ENCODE data around the gene GSTCD.
"Not testable (repeated sequence)": the region's sequence is repeated elsewhere in the genome, so short reads cannot be mapped to it uniquely, and the experiment has no call there.

GSTCD gene

DNA sequence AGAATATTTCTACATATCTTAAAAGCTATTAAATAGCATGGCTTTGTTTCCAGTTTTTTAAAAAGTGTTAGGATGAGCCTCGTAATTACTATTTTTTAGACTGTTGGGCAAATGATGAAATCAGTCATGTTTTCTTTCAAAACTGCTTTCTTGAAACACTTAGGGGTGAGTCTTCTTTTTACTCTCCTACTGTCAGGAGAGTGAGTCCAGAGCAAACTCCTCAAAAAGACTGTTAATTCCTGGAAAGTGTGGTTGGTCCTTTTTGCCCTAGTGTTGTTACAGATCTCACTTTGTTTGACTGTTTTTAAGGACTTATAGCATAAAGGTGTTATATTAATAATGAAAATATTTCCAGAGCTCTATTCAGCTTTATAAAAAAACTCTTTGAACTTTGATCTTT, 6.3 kb downstream of the GSTCD start:
- Histone ChIP-seq H3K9me3 (ENCODE audit: control insufficient read depth, low read length) (no peaks in the 10 kb centered on the region), H3K4me3 (ENCODE audit: extremely low read depth, insufficient read depth, low read length, poor library complexity, severe bottlenecking) (no peak overlapping the region), H3K4me1 (ENCODE audit: control insufficient read depth, insufficient read depth, low read length, poor library complexity, severe bottlenecking) (peaks cover 3% of the 10 kb centered on the region), H3K27ac (ENCODE audit: low read depth, low read length, severe bottlenecking) (no peak overlapping the region), H3K36me3 (ENCODE audit: control insufficient read depth, insufficient read depth, low read length) (peaks cover 16% of the 10 kb centered on the region)
- no CpG with 5 or more reads among the region's 1 CpG for WGBS, 2 experiments (ENCODE audit: insufficient coverage in 2 of 2)

DNA sequence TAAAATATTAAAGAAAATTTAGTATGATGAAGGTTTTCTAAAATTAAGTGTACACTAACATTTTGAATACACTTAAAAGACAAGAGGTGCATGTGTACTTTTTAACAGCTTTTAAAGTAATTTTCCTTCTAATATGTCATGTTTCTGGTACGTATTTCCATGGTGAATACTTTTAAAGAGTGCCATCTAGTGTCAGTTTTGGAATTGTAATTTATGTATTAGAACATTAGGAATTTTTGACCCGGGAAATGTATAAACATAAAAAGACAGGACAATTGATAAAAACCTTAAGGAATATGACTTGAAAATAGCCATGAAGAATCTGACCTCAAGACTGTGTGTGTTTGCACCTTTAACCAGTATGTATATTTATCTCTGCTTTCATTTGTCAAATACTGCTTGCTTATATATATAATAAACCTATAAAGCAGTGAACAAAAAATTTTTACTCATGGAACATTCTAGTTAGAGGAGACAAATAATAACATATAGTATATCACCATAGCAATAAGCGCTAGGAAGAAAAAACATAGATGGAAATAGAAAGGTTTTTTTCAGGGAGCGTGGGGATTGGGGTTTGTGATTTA, 7.2 kb downstream of the GSTCD start:
- H3K4me1 ChIP-seq (ENCODE audit: control insufficient read depth, insufficient read depth, low read length, poor library complexity, severe bottlenecking) = no peaks in the 10 kb centered on the region
- H3K27ac ChIP-seq (ENCODE audit: low read depth, low read length, severe bottlenecking) = no peak overlapping the region
- H3K9me3 ChIP-seq (ENCODE audit: control insufficient read depth, low read length) = no peaks in the 10 kb centered on the region
- H3K36me3 ChIP-seq (ENCODE audit: control insufficient read depth, insufficient read depth, low read length) = peaks cover 25% of the 10 kb centered on the region
- WGBS, 2 experiments (ENCODE audit: insufficient coverage in 2 of 2) = 94% methylated on average over 1 to 2 of the region's 4 CpGs
- H3K4me3 ChIP-seq (ENCODE audit: extremely low read depth, insufficient read depth, low read length, poor library complexity, severe bottlenecking) = no peak overlapping the region

DNA sequence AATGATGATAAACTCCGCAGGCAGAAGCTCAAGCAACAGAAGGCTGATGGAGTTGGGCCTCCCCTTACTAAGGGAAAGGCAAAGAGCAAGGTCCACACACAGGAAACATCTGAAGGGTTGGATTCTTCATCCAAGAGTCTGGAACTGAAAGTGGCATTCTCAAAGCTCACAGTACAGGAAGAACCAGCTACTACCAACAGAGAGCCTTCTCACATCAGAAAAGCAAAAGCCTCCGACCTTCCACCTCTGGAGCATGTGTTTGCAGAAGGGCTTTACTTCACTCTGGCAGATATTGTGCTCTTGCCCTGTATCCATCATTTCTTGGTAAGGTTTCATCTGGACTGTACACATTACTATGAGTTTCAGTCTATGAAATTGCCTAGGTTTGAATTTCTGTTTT, 10.6 kb downstream of the GSTCD start:
- 60 to 100% methylated on average over 1 of the region's 2 CpGs for WGBS, 2 experiments (ENCODE audit: insufficient coverage in 2 of 2)
- no peak overlapping the region for H3K27ac ChIP-seq (ENCODE audit: low read depth, low read length, severe bottlenecking)
- H3K36me3 ChIP-seq (ENCODE audit: control insufficient read depth, insufficient read depth, low read length) = peaks cover 30% of the 10 kb centered on the region
- no peaks in the 10 kb centered on the region for H3K9me3 ChIP-seq (ENCODE audit: control insufficient read depth, low read length)
- H3K4me3 ChIP-seq (ENCODE audit: extremely low read depth, insufficient read depth, low read length, poor library complexity, severe bottlenecking) = no peak overlapping the region
- H3K4me1 ChIP-seq (ENCODE audit: control insufficient read depth, insufficient read depth, low read length, poor library complexity, severe bottlenecking) = no peaks in the 10 kb centered on the region

DNA sequence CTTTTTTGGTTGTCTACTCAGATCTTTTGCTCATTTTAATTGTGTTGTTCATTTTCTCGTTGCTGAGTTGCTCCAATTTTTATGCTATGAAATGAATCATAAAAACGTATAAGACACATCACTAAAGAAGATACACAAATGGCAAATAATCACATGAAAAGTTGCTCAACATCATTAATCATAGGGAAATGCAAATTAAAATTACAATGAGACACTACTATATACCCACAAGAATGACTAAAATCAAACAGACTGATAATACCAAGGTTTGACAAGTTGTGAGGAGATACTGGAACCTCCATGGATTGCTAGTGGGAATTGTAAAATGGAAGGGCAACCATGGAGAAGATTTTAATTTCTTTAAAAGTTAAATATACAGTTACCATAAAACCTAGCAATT, 17.0 kb downstream of the GSTCD start:
- peaks cover 30% of the 10 kb centered on the region for H3K36me3 ChIP-seq (ENCODE audit: control insufficient read depth, insufficient read depth, low read length)
- no peak overlapping the region for H3K27ac ChIP-seq (ENCODE audit: low read depth, low read length, severe bottlenecking)
- no peaks in the 10 kb centered on the region for H3K9me3 ChIP-seq (ENCODE audit: control insufficient read depth, low read length)
- H3K4me3 ChIP-seq (ENCODE audit: extremely low read depth, insufficient read depth, low read length, poor library complexity, severe bottlenecking) = no peak overlapping the region
- no peaks in the 10 kb centered on the region for H3K4me1 ChIP-seq (ENCODE audit: control insufficient read depth, insufficient read depth, low read length, poor library complexity, severe bottlenecking)
- no CpG with 5 or more reads among the region's 2 CpGs for whole genome bisulfite sequencing, 2 experiments (ENCODE audit: insufficient coverage in 2 of 2)

DNA sequence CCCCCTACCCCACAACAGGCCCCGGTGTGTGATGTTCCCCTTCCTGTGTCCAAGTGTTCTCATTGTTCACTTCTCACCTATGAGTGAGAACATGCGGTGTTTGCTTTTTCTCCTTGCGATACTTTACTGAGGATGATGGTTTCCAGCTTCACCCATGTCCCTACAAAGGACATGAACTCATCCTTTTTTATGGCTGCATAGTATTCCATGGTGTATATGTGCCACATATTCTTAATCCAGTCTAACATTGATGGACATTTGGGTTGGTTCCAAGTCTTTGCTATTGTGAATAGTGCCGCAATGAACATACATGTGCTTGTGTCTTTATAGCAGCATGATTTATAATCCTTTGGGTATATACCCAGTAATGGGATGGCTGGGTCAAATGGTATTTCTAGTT, 21.3 kb downstream of the GSTCD start:
- H3K27ac ChIP-seq (ENCODE audit: low read depth, low read length, severe bottlenecking); H3K4me1 ChIP-seq (ENCODE audit: control insufficient read depth, insufficient read depth, low read length, poor library complexity, severe bottlenecking); H3K4me3 ChIP-seq (ENCODE audit: extremely low read depth, insufficient read depth, low read length, poor library complexity, severe bottlenecking); H3K9me3 ChIP-seq (ENCODE audit: control insufficient read depth, low read length): not testable (repeated sequence)
- peaks cover 32% of the 10 kb centered on the region for H3K36me3 ChIP-seq (ENCODE audit: control insufficient read depth, insufficient read depth, low read length)
- WGBS, 2 experiments (ENCODE audit: insufficient coverage in 2 of 2) = 93 to 100% methylated on average over 2 to 3 of the region's 4 CpGs

DNA sequence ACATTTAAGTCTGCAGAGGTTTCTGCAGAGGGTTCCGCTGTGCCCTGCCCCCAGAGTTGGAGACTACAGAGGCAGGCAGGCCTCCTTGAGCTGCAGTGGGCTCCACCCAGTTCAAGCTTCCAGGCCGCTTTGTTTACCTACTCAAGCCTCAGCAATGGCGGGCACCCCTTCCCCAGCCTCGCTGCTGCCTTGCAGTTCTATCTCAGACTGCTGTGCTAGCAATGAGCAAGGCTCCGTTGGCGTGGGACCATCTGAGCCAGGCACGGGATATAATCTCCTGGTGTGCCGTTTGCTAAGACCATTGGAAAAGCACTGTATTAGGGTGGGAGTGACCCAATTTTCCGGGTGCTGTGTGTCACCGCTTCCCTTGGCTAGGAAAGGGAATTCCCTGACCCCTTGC, 26.6 kb downstream of the GSTCD start:
- Histone ChIP-seq H3K9me3 (ENCODE audit: control insufficient read depth, low read length) (peaks cover 17% of the 10 kb centered on the region), H3K36me3 (ENCODE audit: control insufficient read depth, insufficient read depth, low read length) (peaks cover 26% of the 10 kb centered on the region)
- not testable (repeated sequence) for H3K4me3 ChIP-seq (ENCODE audit: extremely low read depth, insufficient read depth, low read length, poor library complexity, severe bottlenecking); H3K4me1 ChIP-seq (ENCODE audit: control insufficient read depth, insufficient read depth, low read length, poor library complexity, severe bottlenecking); H3K27ac ChIP-seq (ENCODE audit: low read depth, low read length, severe bottlenecking)
- 89 to 92% methylated on average over 6 to 10 of the region's 10 CpGs for WGBS, 2 experiments (ENCODE audit: insufficient coverage in 2 of 2)

DNA sequence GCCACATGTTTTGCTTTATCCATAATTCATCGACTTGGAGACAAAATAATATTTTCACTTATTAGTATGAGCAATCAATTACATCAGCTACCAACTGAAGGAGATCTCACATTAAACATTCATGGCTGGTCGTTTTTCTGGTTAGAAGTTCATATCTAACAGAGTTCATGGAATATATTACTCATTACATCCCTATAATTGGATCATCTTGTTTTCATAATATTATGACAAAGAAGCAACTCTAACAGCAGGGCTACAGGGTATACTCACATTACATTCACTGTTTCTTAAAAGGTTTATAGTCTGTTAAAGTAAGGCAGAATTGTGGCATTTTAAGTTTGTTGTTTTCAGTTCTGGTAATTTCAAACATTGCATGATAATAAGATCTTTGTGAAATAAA, 33.0 kb downstream of the GSTCD start:
- WGBS, 2 experiments (ENCODE audit: insufficient coverage in 2 of 2) = no CpG with 5 or more reads among the region's 2 CpGs
- H3K36me3 ChIP-seq (ENCODE audit: control insufficient read depth, insufficient read depth, low read length) = peaks cover 9% of the 10 kb centered on the region
- no peak overlapping the region for H3K27ac ChIP-seq (ENCODE audit: low read depth, low read length, severe bottlenecking)
- peaks cover 9% of the 10 kb centered on the region for H3K9me3 ChIP-seq (ENCODE audit: control insufficient read depth, low read length)
- no peak overlapping the region for H3K4me3 ChIP-seq (ENCODE audit: extremely low read depth, insufficient read depth, low read length, poor library complexity, severe bottlenecking)
- no peaks in the 10 kb centered on the region for H3K4me1 ChIP-seq (ENCODE audit: control insufficient read depth, insufficient read depth, low read length, poor library complexity, severe bottlenecking)

DNA sequence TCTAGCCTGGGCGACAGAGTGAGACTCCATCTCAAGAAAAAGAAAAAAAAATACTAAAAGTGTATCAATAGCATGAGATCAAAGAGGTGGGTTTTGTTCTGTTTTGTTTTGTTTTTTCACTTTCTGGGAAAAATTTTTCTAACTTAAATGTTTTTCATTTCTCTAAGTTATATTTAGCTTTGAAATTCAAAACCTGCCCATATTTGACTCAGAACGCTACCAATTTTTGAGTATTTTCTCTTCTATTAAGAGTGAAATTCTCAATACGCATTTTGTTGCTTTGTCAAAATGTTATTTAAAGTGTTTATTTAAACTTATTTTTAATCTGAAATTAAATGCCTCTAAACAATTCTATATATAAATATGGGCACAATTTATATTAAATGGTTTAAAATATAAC, 39.6 kb downstream of the GSTCD start:
- Histone ChIP-seq H3K9me3 (ENCODE audit: control insufficient read depth, low read length) (no peaks in the 10 kb centered on the region), H3K27ac (ENCODE audit: low read depth, low read length, severe bottlenecking) (no peak overlapping the region), H3K4me3 (ENCODE audit: extremely low read depth, insufficient read depth, low read length, poor library complexity, severe bottlenecking) (no peak overlapping the region), H3K36me3 (ENCODE audit: control insufficient read depth, insufficient read depth, low read length) (no peaks in the 10 kb centered on the region), H3K4me1 (ENCODE audit: control insufficient read depth, insufficient read depth, low read length, poor library complexity, severe bottlenecking) (no peaks in the 10 kb centered on the region)
- WGBS, 2 experiments (ENCODE audit: insufficient coverage in 2 of 2) = no CpG with 5 or more reads among the region's 3 CpGs

DNA sequence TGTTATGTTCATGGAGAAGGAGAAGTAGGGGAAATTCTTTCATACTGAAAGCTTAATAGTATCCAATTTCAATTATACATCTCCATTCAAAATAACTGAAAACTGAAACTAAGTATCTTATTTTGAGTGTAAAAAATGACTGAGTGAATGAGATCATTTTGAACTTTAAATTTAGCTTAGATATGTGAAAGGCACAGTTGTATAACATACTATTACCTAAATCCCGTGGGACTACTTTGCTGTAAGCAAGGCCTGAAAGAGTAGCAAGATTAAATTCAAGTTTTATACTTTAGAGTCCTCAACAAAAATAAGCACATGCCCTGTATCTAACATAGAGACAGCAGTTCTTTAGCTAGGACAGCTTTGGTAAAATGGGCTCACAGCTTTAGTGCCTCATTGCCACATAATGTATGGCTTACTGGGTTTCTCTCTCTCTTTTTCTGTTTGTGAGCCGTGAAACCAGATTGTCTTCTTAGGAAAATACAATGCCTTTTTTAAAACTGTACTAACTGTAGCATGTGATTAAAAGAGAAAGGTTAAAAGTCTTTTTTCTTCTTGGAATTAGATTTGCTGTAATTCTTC, 43.2 kb downstream of the GSTCD start:
- no peaks in the 10 kb centered on the region for H3K9me3 ChIP-seq (ENCODE audit: control insufficient read depth, low read length)
- no peak overlapping the region for H3K27ac ChIP-seq (ENCODE audit: low read depth, low read length, severe bottlenecking)
- 100% methylated on average over 1 of the region's 2 CpGs; no CpG with 5 or more reads in 1 of the 2 experiments for WGBS, 2 experiments (ENCODE audit: insufficient coverage in 2 of 2)
- H3K4me3 ChIP-seq (ENCODE audit: extremely low read depth, insufficient read depth, low read length, poor library complexity, severe bottlenecking) = no peak overlapping the region
- H3K4me1 ChIP-seq (ENCODE audit: control insufficient read depth, insufficient read depth, low read length, poor library complexity, severe bottlenecking) = no peaks in the 10 kb centered on the region
- H3K36me3 ChIP-seq (ENCODE audit: control insufficient read depth, insufficient read depth, low read length) = no peaks in the 10 kb centered on the region

DNA sequence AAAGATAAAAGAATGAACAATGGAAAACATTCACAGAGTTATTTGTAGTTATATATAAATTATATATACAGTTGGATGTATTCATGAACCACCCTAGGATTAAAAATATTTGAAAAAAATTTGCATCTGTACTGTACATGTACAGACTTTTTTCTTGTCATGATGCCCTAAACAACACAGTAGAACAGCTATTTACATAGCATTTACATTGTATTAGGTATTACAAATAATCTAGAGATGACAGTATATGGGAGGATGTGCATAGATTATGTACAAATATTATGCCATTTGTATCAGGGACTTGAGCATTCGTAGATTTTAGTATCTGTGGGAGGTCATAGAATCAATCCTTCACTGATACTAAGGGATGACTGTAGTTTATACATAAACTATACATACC, 44.8 kb downstream of the GSTCD start:
- Histone ChIP-seq H3K4me3 (ENCODE audit: extremely low read depth, insufficient read depth, low read length, poor library complexity, severe bottlenecking) (no peak overlapping the region), H3K27ac (ENCODE audit: low read depth, low read length, severe bottlenecking) (no peak overlapping the region), H3K9me3 (ENCODE audit: control insufficient read depth, low read length) (no peaks in the 10 kb centered on the region), H3K4me1 (ENCODE audit: control insufficient read depth, insufficient read depth, low read length, poor library complexity, severe bottlenecking) (no peaks in the 10 kb centered on the region), H3K36me3 (ENCODE audit: control insufficient read depth, insufficient read depth, low read length) (no peaks in the 10 kb centered on the region)
- no CpG with 5 or more reads among the region's 1 CpG for WGBS, 2 experiments (ENCODE audit: insufficient coverage in 2 of 2)

DNA sequence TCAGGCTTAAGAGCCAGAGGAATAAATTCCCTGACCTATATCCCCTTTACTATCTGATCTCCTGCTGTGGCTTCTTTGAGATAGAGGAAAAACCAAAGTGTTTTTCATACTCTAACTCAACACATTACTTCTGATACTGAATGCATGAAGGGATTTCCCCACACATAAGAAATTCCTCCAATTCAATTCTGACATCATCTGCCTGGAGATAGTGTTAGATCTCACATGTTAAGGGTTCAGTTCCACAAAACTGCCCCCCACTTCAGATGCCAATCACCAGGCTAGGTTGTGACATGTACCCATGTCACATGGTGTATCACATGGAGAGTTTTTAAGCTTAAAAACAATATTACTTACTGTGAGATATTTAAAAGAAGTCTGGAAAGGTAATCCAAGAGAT, 46.8 kb downstream of the GSTCD start:
- H3K4me3 ChIP-seq (ENCODE audit: extremely low read depth, insufficient read depth, low read length, poor library complexity, severe bottlenecking) = no peak overlapping the region
- H3K36me3 ChIP-seq (ENCODE audit: control insufficient read depth, insufficient read depth, low read length) = no peaks in the 10 kb centered on the region
- no peak overlapping the region for H3K27ac ChIP-seq (ENCODE audit: low read depth, low read length, severe bottlenecking)
- H3K4me1 ChIP-seq (ENCODE audit: control insufficient read depth, insufficient read depth, low read length, poor library complexity, severe bottlenecking) = no peaks in the 10 kb centered on the region
- no peaks in the 10 kb centered on the region for H3K9me3 ChIP-seq (ENCODE audit: control insufficient read depth, low read length)
